Central memory CD4-positive, alpha-beta T cell (primary cell): Measurements from ENCODE around the gene LRRC66.

ENCODE experiments used
- DNase-seq: peaks from one replicate; pipeline ENCODE4 v3.0.0; 2022
- total RNA-seq, 3 experiments: gene quantifications; one replicate each; lab custom pipeline; 2026; lab: John Stamatoyannopoulos, UW

LRRC66 gene
- 0 to 0.54 (median 0.14) reads per million in 3 experiments for total RNA-seq

DNA sequence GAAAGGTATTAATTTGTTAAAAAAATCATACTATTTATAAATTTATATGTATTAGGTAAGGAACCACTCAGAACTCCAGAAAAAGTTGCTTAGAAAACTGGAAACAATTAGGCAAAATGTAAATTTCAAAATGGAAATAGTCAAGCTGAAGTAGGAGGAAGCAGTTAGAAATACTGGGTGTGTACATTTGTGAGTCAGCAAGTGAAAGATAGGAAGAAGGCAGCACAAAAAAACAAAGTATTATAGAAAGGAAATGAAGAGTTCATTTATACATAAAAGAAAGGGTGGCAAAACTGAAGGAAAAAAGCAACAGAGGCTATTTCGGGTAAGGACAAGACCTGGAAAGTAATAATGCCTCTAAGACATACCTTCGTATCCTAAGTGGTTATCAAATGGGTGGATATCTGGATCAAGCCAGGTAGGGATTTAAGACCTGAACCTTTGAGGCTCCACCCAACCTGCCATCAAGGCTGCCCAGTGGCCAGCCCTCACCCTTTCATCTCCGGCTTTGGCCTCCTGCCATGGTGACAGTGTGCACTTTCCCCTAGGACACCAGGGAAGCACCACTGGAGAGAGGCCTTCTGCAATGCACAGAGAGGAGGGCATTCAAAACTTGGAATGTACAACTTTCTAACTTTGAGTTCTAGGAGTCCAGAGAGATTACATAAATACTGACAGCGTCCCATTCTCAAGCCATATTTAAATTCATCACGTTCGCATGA is at the start of gene LRRC66:
Gene LRRC66, minus strand, starts transcription at position 428 of the 722 bp plus-strand sequence. CDS start 2,750 bp downstream, outside the sequence.
- no peak for DNase-seq

- no peak for DNase-seq
Measured at GRCh38 chr4:52069571-52069970, 49.4 kb upstream of the LRRC66 start.

DNA sequence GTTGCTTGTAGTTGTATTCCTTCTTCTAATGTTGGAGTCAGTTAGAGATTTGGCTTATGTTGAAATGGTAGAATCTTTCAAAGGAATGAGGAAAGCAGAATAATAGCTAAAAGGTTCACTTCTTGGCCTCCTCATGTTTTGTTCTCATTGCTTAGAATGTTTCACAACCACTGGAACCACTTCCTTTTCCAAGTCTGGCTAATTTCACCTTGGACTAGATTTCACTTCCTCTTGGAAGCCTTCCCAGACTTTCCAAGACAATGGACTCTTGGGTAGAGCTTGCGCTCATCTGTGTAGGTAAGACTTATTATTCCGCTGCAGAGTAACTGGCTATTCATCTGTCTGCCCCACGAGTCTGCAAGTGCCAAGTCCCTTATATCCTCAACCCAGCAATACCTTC is 39.2 kb upstream of the LRRC66 start:
- DNase-seq: no peak

- no peak for DNase-seq
Measured at GRCh38 chr4:52058275-52058674, 38.1 kb upstream of the LRRC66 start.

GRCh38 chr4:52057196-52057595 is 37.0 kb upstream of the LRRC66 start:
- DNase-seq: no peak

GRCh38 chr4:52054254-52054653 is 34.1 kb upstream of the LRRC66 start:
- DNase-seq: no peak

DNA sequence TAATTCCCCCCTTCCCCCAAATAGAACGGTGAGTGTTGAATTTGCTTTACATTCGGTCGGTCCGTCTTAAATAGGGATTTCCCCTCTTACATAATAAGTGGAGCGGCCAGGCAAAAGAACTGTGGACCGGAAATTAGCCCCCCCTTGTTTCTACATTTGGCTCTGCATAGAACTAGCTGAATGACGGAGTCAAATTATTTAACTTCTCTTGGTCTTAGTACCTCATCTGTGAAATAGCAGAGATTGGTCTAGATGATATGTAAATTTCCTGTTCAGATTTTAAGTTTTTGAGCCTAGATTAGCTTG is 32.3 kb upstream of the LRRC66 start:
- DNase-seq: no peak

GRCh38 chr4:52051615-52052474 is 31.7 kb upstream of the LRRC66 start:
- DNase-seq: no peak

GRCh38 chr4:52051213-52051614 is 31.1 kb upstream of the LRRC66 start, which contains the start of gene SPATA18:
Gene SPATA18, plus strand, starts transcription at chr4:52051304. Its CDS starts 401 bp downstream, at chr4:52051705.
- DNase-seq: no peak

DNA sequence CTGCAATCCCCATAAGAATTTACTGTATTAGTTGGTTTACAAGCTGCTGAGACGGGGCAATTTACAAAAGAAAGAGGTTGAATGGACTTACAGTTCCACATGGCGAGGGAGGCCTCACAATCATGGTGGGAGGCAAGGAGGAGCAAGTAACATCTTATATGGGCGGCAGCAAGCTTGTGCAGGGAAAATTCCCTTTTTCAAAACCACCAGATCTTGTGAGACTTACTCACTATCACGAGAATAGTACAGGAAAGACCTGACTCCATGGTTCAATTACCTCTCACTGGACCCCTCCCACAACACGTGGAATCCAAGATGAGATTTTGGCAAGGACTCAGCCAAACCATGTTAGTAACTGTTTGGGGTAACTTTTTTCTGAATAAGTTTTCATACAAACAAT is 29.1 kb upstream of the LRRC66 start:
- DNase-seq: no peak

DNA sequence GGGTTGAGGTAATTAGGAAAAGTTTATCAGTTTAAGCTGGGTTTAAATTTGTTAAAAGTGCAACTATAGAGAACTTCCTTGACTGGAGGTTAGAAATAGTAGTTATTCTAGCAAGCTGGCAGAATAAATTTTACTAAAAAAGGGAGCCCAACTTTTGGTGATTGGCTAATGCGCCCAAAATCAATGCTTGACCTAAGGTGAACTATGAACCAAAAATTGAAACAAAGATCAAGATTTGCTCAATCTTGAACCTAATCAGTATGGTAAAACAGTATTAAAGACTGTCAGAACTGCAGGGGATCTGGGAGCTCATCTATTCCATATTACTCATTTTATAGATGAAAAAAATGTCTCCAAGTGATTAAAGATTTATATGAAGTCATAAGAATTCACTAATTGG is 24.9 kb upstream of the LRRC66 start:
- no peak for DNase-seq

DNA sequence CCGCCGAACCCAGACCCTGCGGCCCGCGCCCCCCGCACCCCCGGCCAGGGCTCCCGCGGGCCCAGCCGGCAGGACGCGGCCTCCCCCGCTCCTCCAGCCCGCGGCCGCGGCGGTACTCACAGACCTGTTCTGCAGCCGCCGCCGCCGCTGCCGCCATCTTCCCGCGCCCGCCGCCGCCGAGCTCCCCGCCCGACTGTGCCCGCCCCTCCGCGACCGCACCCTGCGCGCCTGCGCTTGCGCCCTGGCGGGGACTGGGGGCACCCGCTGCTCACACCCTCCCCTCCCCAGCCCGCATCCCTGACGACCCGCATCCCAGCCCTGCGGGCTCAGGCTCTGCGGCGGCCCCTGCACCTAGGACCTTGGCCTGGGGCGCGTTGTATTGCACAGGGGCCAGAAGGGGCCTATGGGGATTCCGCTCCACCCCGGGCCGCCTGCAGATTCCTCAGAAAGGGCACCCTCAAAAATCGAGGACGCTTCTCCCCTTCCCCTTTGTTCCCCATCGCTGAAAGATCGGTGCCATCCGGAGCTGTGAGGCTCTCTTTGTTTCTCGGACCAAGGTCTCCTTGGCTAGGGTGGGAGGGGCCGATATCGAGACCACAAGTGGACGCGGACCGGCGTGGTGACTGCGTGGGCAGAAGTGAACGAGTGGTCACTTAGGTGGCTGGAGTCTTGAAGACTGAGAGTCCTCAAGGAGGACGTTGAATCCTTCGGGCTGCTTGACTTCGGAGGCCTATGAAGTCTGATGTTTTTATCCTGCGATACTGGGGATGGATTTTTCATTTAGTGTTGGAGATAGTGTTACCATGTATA is 18.1 kb upstream of the LRRC66 start, which contains the start of gene SGCB:
Gene SGCB, minus strand, starts transcription at position 197 of the 810 bp plus-strand sequence. Its CDS starts 40 bp downstream, at position 157.
- DNase-seq: peak; percentile 71

DNA sequence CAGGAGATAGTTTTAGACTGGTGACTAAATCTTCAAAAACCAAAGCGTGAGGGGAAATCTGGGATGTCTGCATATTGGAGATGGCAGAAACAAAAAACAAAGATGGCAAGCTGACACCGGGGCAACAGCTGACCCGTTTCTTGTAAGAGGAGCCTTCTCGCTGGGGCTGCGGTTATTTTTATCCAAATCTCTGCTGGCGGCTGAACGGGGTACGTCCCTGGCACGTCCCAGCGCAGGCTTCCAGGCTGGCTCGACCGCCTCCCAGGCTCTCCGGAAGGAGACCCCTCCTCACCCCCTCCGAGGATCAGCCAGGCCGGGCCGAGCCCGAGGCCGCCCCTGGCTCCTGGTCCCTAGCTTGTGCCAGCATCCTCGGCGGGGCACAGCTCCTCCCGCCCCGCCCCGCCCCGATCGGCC is 17.5 kb upstream of the LRRC66 start:
- DNase-seq: no peak

DNA sequence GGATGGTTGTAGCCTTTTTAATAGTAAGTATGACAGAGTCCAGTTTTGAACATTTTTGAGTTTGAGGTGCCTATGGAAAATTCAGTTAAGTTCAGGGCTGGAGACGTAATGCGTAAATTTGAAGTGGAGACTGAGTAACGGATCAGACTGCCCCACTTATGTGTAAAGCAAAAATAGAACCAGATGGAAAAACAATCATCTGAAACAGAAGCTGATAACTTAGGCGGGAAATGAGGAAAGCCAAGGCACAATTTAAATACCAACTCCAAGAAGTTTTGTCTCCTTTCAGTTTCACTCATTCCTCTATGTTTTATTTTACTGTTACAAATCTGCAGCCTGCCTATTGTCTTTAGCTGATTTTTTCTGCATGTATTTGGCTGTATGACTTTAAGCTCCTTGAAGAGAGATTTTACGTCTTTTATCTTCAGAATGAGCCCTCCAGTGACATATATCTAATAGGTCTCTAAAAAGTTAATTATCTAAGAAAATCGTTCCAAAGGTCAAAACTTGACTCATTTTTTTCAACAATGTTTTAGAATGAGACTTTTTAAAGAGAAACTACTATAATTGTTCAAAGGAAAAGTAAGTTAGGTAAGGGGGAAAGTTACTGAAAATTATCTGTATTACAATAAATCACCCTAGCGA is 16.8 kb upstream of the LRRC66 start:
- DNase-seq: no peak

DNA sequence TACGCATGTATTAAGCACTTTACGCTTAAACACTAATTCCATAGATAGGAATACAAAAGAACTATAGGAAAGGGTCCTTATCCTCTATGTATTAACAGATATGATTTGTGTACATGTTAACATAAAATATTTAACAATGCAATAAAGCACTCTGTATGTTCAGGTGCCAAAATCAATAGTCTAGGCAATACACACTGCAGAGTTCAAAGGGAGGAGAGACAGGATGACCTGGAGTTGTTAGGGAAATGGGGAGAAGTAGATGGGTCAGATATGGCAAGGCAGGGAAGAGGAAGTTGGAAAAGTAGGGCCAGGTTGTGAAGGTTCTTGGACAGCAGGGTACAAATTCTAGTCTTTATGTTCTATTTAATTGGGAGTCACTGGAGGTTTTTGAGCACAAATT is 15.0 kb upstream of the LRRC66 start:
- no peak for DNase-seq

- no peak for DNase-seq
Measured at GRCh38 chr4:52032005-52032404, 11.8 kb upstream of the LRRC66 start.

DNA sequence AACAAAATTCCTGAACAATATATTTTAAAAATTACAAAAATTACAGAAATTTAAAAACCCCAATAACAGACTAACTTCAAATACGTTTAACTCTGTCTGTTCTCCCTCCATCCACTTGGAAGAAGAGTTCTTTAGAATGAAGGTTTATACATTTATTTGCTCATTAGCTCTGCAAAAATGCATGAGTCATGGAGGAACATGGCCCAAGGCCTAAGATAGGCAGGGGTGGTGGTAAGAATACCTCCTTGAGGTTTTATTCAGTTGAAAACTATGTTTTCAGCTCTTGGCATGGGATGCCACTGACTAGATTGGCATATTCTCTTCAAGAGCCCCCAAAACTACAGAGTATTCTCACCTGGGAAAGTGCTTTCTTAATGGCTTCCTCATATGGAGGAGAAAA is 8.8 kb upstream of the LRRC66 start:
- DNase-seq: no peak

DNA sequence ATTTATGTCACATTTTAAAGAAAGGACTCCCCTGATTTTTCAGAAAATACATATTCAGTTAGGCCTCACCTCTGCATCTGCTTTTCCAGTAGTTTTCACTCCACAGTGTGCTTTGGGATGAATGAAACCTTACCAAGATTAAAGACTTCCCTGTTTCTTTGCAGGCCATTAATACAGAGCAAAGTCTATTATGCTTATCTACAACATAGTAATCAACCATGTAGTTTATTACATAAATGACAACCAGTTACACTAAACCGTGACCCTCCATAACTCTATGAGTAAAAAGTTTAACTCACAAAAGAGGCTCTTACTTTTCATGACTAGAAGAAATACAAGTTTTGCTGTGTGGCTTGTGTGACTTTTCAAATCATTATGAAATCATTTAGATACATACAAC is 2.3 kb downstream of the LRRC66 start:
- DNase-seq: no peak

- DNase-seq: no peak
Measured at GRCh38 chr4:52016981-52017380, 3.2 kb downstream of the LRRC66 start.

GRCh38 chr4:52015366-52015765 is 4.8 kb downstream of the LRRC66 start:
- no peak for DNase-seq

DNA sequence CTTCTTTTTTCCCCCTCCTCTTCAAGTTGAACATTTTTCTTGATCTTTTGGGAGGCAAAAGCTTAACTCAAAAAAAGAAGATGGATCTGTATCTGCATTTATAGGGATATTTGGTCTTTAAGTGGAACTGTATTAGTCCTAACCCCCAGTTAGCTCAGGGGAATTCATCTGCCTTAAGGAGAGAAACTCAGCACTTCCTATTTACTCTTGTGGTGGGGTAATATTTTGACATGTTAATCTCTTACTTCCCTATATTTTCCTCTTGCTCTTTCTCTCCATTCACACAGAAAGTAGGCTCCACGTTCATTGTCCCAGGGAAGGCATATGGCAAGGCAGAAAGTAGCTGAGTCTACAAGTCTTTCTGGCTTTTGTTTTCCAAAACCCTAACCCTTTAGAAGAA is 5.3 kb downstream of the LRRC66 start:
- DNase-seq: no peak

GRCh38 chr4:52012651-52013050 is 7.5 kb downstream of the LRRC66 start:
- DNase-seq: no peak

DNA sequence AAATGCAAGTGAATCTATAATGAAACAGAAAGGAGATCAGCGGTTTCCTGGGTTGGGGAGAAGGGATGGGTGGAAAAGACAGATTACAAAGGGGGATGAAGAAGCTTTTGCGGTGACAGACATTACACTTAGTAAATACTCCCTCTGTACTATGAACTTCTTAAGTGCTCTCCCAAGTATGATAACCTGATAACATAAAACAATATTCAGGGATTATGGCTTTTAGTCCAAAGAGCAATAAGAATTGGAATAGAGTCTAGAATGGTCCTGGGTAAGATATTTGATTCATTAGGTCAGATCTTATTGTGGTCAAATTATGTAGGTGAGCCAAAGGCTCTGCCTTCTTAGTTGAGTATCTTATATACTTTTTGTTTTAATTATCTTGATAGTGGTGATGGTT is 9.2 kb downstream of the LRRC66 start:
- DNase-seq: no peak
